ENCODE results near the gene RDX. TPM values are rescaled to one million over a fixed set of nuclear protein-coding genes. Genes with fewer than 3 reads are reported as not detected.

The RDX gene
- total and polyA plus RNA-seq, 2 donors (not counting 1 experiment from before 2014, with no cell fraction given) = 52.7 to 93.1 TPM

- Histone ChIP-seq H3K27me3 (ENCODE audit: control insufficient read depth, insufficient read depth, low read length) (no peaks in the 10 kb centered on the region), H3K27ac (ENCODE audit: insufficient read depth, low read length) (no peak overlapping the region), H2AFZ (ENCODE audit: low read length) (no peak overlapping the region), H3K4me1 (ENCODE audit: control insufficient read depth, extremely low read depth, insufficient read depth, low read length) (no peaks in the 10 kb centered on the region), H3K4me3 (replicated peaks in 1 of 4; ENCODE audit: control extremely low read depth in 1 of 4, insufficient read depth in 1 of 4, low read depth in 3 of 4, low read length in 4 of 4) (no peak overlapping the region), H3K4me2 (ENCODE audit: extremely low read depth, insufficient read depth, low read length) (no peak overlapping the region), H3K79me2 (ENCODE audit: control insufficient read depth, insufficient read depth, low read length) (no peaks in the 10 kb centered on the region), H3K9ac (ENCODE audit: insufficient read depth, low read length) (no peak overlapping the region), H4K20me1 (ENCODE audit: control insufficient read depth, extremely low read depth, insufficient read depth, low read length) (no peaks in the 10 kb centered on the region), H3K9me3 (ENCODE audit: control insufficient read depth, insufficient read depth, low read depth, low read length) (no peaks in the 10 kb centered on the region), H3K36me3 (ENCODE audit: control insufficient read depth, insufficient read depth, low read length) (peaks cover 3% of the 10 kb centered on the region)
- TF ChIP-seq EZH2 (IDR thresholded peaks at IDR 0.05; ENCODE audit: low read length, missing control alignments) = no peak
- no peak for TF ChIP-seq CTCF (conservative IDR thresholded peaks at IDR 0.05 in 1 of 2, IDR thresholded peaks at IDR 0.05 in 1 of 2; ENCODE audit: low read depth in 1 of 2, low read length in 2 of 2)
- DNase-seq (ENCODE audit: low read depth in 2 of 2) = peak; percentile 43 to 77
Measured at GRCh38 chr11:110251836-110252235, 44.6 kb downstream of the RDX start.

DNA sequence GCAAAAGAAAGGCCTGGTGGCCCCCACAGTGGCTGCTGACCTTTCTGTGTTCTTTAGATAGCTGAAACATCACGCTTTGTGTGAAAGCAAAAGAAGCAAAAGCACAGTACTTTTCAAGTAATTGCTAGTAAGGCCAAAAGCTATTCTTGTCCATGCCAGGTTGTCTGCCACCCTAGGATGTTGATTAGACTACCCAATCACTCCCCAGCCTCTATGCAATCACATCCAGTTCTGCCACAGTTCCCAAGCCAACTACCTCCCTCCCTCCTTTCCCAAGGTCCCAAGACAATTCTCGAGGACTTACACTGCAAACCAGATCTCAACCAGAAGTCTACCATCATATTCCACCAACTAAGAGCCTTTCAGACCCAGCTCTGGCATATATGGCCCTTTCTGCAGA is 46.2 kb downstream of the RDX start:
- Histone ChIP-seq H3K9ac (ENCODE audit: insufficient read depth, low read length) (no peak overlapping the region), H3K27me3 (ENCODE audit: control insufficient read depth, insufficient read depth, low read length) (no peaks in the 10 kb centered on the region), H3K4me3 (replicated peaks in 1 of 4; ENCODE audit: control extremely low read depth in 1 of 4, insufficient read depth in 1 of 4, low read depth in 3 of 4, low read length in 4 of 4) (no peak overlapping the region), H2AFZ (ENCODE audit: low read length) (no peak overlapping the region), H3K4me1 (ENCODE audit: control insufficient read depth, extremely low read depth, insufficient read depth, low read length) (no peaks in the 10 kb centered on the region), H3K27ac (ENCODE audit: insufficient read depth, low read length) (no peak overlapping the region), H3K36me3 (ENCODE audit: control insufficient read depth, insufficient read depth, low read length) (peaks cover 3% of the 10 kb centered on the region), H4K20me1 (ENCODE audit: control insufficient read depth, extremely low read depth, insufficient read depth, low read length) (no peaks in the 10 kb centered on the region), H3K79me2 (ENCODE audit: control insufficient read depth, insufficient read depth, low read length) (no peaks in the 10 kb centered on the region), H3K4me2 (ENCODE audit: extremely low read depth, insufficient read depth, low read length) (no peak overlapping the region), H3K9me3 (ENCODE audit: control insufficient read depth, insufficient read depth, low read depth, low read length) (no peaks in the 10 kb centered on the region)
- TF ChIP-seq EZH2 (IDR thresholded peaks at IDR 0.05; ENCODE audit: low read length, missing control alignments) (no peak), CTCF (conservative IDR thresholded peaks at IDR 0.05 in 1 of 2, IDR thresholded peaks at IDR 0.05 in 1 of 2; ENCODE audit: low read depth in 1 of 2, low read length in 2 of 2) (no peak)
- DNase-seq (ENCODE audit: low read depth in 2 of 2) = no peak

- H3K9ac ChIP-seq (ENCODE audit: insufficient read depth, low read length) = no peak overlapping the region
- no peak overlapping the region for H3K27ac ChIP-seq (ENCODE audit: insufficient read depth, low read length)
- DNase-seq (ENCODE audit: low read depth in 2 of 2) = no peak
- no peaks in the 10 kb centered on the region for H3K4me1 ChIP-seq (ENCODE audit: control insufficient read depth, extremely low read depth, insufficient read depth, low read length)
- peaks cover 3% of the 10 kb centered on the region for H3K36me3 ChIP-seq (ENCODE audit: control insufficient read depth, insufficient read depth, low read length)
- no peak overlapping the region for H3K4me3 ChIP-seq (replicated peaks in 1 of 4; ENCODE audit: control extremely low read depth in 1 of 4, insufficient read depth in 1 of 4, low read depth in 3 of 4, low read length in 4 of 4)
- TF ChIP-seq CTCF (conservative IDR thresholded peaks at IDR 0.05 in 1 of 2, IDR thresholded peaks at IDR 0.05 in 1 of 2; ENCODE audit: low read depth in 1 of 2, low read length in 2 of 2) (no peak), EZH2 (IDR thresholded peaks at IDR 0.05; ENCODE audit: low read length, missing control alignments) (no peak)
- H2AFZ ChIP-seq (ENCODE audit: low read length) = no peak overlapping the region
- no peaks in the 10 kb centered on the region for H3K27me3 ChIP-seq (ENCODE audit: control insufficient read depth, insufficient read depth, low read length)
- H3K9me3 ChIP-seq (ENCODE audit: control insufficient read depth, insufficient read depth, low read depth, low read length) = no peaks in the 10 kb centered on the region
- no peak overlapping the region for H3K4me2 ChIP-seq (ENCODE audit: extremely low read depth, insufficient read depth, low read length)
- no peaks in the 10 kb centered on the region for H3K79me2 ChIP-seq (ENCODE audit: control insufficient read depth, insufficient read depth, low read length)
- H4K20me1 ChIP-seq (ENCODE audit: control insufficient read depth, extremely low read depth, insufficient read depth, low read length) = no peaks in the 10 kb centered on the region
Measured at GRCh38 chr11:110249766-110250165, 46.6 kb downstream of the RDX start.

Measured in fibroblast of lung (primary cell).